GM12872 (cell line): ENCODE measurements around the gene HIBADH.

Experiments used
- TF ChIP-seq, protein P1 (sequence below): IDR thresholded peaks from 3 replicates; pipeline ENCODE4 v1.5.1; 2011; ENCODE audit warnings: low read depth, mild to moderate bottlenecking, low read length, moderate library complexity; ENCODE audit not compliant: insufficient read depth

HIBADH gene

DNA sequence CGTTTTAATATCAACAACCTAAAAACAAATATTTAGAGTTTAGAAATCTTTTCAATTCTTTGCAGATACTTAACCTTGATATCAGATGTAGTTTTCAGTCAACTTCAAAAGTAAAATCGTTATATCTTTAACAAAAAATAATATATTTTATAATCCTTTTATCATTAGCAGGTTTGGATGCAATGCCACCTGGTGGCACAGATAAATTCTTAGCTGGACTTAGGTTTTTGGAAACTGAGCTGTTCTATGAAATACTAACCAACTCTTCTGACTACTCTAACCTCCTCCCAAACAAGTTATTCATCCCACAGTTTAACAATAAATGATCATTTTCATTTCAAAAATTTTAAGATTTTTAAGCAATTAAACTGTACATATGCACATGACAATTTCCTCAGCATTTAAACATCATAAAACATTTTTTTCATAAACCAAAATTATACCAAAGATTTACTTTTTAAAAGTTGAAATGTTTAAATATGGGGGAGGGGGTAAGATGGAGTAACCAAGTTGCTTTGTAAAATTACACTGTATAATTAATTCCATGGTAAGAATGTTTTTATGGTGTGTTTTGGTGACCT lies 56.9 kb downstream of the HIBADH start:
- TF ChIP-seq, protein P1, sequence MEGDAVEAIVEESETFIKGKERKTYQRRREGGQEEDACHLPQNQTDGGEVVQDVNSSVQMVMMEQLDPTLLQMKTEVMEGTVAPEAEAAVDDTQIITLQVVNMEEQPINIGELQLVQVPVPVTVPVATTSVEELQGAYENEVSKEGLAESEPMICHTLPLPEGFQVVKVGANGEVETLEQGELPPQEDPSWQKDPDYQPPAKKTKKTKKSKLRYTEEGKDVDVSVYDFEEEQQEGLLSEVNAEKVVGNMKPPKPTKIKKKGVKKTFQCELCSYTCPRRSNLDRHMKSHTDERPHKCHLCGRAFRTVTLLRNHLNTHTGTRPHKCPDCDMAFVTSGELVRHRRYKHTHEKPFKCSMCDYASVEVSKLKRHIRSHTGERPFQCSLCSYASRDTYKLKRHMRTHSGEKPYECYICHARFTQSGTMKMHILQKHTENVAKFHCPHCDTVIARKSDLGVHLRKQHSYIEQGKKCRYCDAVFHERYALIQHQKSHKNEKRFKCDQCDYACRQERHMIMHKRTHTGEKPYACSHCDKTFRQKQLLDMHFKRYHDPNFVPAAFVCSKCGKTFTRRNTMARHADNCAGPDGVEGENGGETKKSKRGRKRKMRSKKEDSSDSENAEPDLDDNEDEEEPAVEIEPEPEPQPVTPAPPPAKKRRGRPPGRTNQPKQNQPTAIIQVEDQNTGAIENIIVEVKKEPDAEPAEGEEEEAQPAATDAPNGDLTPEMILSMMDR, result peak; percentile 30; the same call in 1 of the 3 replicates

DNA sequence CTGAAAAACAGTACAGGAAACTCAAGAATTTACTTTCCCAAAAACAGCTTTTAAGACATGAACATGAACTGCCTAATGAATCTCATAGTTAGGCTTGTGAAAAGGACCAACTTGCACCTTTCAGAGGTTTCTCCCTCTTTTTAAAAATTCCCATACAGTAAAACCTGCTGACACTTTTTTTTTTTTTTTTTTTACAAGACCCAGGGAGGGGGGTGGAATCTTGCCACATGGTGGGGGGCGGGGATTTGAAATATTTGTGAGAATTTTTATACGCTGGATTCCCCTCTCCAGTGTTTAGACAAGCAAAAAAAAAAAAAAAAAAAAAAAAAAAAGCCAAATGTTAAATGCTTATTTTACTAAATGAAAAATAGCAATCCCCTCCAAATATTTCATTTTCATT lies 57.4 kb downstream of the HIBADH start:
- TF ChIP-seq, protein P1, result no peak

DNA sequence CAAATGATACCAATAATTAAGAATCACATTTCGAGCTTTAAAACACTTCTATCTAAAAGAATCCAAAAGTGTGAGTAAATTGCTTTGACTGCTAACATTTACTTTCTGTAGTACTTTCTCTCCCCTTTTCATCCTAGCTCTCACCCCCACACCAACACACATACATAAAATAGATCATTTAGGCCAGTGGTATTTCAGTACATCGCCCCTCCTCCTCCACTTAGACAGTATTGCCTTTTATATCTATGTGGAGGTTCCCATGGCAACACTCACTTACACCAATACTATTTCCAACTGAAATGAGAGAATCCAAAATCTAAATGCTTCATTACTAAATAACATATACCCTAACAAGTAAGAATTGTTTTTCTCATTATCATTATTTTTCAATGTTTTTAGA lies 58.9 kb downstream of the HIBADH start:
- TF ChIP-seq, protein P1, result no peak

DNA sequence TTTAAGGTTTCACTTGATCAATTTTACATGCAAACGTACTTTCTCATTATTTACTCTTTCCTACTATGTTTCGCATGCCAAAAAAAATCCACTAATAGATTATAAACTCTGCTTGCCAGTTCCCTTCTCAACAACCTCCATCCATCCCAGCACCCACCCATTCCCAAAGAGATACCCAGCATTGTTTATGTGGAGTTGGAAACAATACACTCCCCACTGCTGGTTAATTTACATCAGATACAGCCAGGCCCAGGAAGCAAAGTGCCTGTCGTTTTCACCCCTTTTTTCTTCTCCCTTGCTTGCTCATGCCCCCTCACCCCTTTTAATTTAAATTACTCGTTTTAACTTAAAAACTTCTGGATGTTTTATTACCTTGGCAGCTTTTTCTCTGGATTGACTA lies 59.9 kb downstream of the HIBADH start:
- TF ChIP-seq, protein P1, result no peak

DNA sequence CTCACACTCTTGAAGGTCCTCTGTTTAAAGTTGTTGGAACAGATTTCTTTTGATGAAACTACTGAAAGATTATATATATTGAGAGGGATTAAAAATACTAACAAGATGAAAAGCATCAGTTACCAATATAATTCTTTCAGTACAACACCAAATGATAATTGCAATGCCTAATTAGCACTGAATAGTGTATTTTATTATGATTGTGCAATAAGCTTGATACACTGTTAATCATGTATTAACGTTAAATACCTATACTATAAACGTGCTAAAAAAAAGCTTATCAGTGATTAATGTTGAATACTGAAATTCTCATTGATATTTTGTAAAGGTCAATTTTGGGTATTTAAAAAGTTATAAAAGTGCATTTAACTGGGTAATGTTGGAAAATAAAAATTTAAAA lies 61.5 kb downstream of the HIBADH start:
- TF ChIP-seq, protein P1, result no peak

DNA sequence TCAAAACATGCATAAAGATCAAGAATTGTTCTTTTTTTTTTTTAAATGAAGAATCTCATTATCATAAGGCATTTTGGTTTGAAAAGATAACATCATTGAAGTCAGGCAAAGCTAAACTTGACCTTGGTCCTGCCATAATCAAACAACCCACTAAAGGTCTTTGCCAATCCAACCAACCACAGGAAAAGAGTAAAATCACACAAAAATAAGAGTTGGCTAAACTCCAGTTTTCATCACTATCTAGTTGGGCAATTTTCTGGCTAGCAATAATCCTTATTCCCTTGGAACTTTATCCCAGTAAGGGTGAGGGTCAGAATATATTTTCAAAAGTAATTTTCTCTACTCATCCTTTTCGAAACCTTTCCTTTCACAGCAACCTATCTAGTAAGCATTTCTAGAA lies 62.4 kb downstream of the HIBADH start:
- TF ChIP-seq, protein P1, result no peak

DNA sequence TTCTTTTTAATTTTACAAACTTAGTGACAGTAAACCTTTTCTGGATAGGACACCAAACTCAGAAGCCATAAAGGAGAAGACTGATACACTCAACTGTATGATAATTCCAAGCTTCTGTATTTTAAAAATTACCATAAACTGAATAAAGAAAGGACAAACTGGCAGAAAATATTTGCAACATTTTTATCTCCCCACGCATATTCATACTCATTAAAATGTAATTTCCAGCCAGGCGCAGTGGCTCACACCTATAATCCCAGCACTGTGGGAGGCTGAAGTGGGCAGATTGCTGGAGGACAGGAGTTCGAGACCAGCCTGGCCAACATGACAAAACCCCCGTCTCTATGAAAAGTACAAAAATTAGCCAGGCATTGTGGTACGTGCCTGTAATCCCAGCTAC lies 67.7 kb downstream of the HIBADH start:
- TF ChIP-seq, protein P1, result no peak
